ENCODE results near the gene GAD2.
A peak's percentile ranks its signal among the peaks of the same experiment; 100 is the strongest.

GAD2 gene

DNA sequence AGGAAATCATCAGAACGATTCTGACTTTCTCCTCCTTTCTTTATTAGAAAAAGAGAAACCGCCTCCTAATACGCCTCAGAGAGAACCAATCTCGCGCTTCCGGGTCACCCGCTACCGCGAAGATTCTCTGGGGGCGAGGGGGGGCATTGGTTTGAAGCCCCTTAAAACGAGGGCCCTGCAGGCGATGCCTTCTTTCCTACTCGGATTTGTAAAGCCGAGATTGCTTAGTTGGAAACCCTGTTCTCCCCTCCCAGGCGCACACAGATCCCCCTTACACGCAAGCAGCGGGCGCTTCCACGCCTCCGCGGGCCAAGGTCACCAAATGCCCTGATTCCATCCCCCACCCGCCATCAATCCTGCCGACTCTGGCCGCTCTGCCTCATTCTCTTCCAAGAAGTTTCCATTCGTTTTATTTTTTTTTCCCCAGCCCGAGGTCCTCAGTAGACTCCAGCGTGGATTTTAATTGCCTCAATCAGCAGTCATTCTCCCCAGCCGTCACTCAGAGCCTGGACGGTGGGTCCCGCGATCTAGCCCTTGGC is 1.1 kb upstream of the GAD2 start (continued):
- TF ChIP-seq, protein P1, sequence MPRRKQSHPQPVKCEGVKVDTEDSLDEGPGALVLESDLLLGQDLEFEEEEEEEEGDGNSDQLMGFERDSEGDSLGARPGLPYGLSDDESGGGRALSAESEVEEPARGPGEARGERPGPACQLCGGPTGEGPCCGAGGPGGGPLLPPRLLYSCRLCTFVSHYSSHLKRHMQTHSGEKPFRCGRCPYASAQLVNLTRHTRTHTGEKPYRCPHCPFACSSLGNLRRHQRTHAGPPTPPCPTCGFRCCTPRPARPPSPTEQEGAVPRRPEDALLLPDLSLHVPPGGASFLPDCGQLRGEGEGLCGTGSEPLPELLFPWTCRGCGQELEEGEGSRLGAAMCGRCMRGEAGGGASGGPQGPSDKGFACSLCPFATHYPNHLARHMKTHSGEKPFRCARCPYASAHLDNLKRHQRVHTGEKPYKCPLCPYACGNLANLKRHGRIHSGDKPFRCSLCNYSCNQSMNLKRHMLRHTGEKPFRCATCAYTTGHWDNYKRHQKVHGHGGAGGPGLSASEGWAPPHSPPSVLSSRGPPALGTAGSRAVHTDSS (tag by site-specific recombination; IDR thresholded peaks at IDR 0.05): no peak
- no peak for TF ChIP-seq ZNF433 (tag by site-specific recombination; IDR thresholded peaks at IDR 0.05; ENCODE audit: low read depth)
- TF ChIP-seq ZNF664 (tag by site-specific recombination; IDR thresholded peaks at IDR 0.05): no peak
- no peak for TF ChIP-seq ZNF837 (tag by site-specific recombination; IDR thresholded peaks at IDR 0.05)
- TF ChIP-seq, protein P2, sequence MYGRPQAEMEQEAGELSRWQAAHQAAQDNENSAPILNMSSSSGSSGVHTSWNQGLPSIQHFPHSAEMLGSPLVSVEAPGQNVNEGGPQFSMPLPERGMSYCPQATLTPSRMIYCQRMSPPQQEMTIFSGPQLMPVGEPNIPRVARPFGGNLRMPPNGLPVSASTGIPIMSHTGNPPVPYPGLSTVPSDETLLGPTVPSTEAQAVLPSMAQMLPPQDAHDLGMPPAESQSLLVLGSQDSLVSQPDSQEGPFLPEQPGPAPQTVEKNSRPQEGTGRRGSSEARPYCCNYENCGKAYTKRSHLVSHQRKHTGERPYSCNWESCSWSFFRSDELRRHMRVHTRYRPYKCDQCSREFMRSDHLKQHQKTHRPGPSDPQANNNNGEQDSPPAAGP (tag by site-specific recombination; IDR thresholded peaks at IDR 0.05): no peak
- TF ChIP-seq ZNF175 (tag by site-specific recombination; IDR thresholded peaks at IDR 0.05): no peak
- no peak for TF ChIP-seq ZNF514 (tag by site-specific recombination; IDR thresholded peaks at IDR 0.05)
- no peak for TF ChIP-seq ZFP41 (tag by site-specific recombination; IDR thresholded peaks at IDR 0.05; ENCODE audit: borderline replicate concordance)
- TF ChIP-seq ZNF311 (tag by site-specific recombination; IDR thresholded peaks at IDR 0.05; ENCODE audit: borderline replicate concordance): no peak
- no peak for TF ChIP-seq HOXA7 (CRISPR knock-in tag; IDR thresholded peaks at IDR 0.05; ENCODE audit: borderline replicate concordance)

DNA sequence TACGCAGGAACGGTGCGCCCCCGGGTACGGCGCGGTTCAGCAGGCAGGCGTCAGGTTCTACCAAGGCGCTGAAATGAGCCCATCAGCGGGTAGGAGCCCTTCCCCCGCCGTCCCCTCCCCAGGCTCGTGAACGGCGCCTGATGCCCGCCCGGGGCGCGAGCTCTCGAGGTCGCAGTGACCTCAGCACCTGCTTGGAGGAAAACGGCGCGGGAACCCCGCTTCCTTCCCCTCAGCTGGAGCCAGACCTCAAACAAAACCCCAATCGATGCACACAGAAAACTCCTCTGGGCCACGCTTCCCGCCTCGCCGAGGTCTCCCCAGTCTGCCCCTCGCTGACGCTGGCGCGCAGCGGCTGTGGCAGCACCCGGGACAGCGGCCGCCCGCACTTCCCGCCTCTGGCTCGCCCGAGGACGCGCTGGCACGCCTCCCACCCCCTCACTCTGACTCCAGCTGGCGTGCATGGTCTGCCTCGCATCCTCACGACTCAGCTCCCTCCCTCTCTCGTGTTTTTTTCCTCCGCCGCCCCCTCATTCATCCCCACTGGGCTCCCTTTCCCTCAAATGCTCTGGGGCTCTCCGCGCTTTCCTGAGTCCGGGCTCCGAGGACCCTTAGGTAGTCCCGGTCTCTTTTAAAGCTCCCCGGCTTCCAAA is 514 bp upstream of the GAD2 start:
- ChIA-PET POLR2A (no interaction called here), CTCF (interaction anchor here (0.7 kb wide), 1 partner anchor 27 kb away, joined by 5 read pairs; no protein-coding TSS in a partner anchor)
- no peaks in the 10 kb centered on the region for H3K36me3 ChIP-seq (ENCODE audit: control insufficient read depth in 2 of 2, insufficient read depth in 1 of 2, low read length in 2 of 2)
- H3K27ac ChIP-seq (ENCODE audit: extremely low read depth, low read depth, low read length): no peak overlapping the region
- H3K9me3 ChIP-seq (ENCODE audit: control insufficient read depth, insufficient read depth, low read depth, low read length): no peaks in the 10 kb centered on the region
- peak overlapping the region; percentile 23 for H3K4me3 ChIP-seq (ENCODE audit: low read depth, low read length)
- peaks cover 6% of the 10 kb centered on the region; the same call in 1 of the 2 replicates for H3K4me1 ChIP-seq (ENCODE audit: control insufficient read depth, insufficient read depth, low read length)
- no peak for TF ChIP-seq ZNF416 (tag by site-specific recombination; IDR thresholded peaks at IDR 0.05)
- TF ChIP-seq, protein P2 (tag by site-specific recombination; IDR thresholded peaks at IDR 0.05): 0 out of 2 replicates have a peak, but pooled peaks have one; percentile 15
- TF ChIP-seq, protein P3, sequence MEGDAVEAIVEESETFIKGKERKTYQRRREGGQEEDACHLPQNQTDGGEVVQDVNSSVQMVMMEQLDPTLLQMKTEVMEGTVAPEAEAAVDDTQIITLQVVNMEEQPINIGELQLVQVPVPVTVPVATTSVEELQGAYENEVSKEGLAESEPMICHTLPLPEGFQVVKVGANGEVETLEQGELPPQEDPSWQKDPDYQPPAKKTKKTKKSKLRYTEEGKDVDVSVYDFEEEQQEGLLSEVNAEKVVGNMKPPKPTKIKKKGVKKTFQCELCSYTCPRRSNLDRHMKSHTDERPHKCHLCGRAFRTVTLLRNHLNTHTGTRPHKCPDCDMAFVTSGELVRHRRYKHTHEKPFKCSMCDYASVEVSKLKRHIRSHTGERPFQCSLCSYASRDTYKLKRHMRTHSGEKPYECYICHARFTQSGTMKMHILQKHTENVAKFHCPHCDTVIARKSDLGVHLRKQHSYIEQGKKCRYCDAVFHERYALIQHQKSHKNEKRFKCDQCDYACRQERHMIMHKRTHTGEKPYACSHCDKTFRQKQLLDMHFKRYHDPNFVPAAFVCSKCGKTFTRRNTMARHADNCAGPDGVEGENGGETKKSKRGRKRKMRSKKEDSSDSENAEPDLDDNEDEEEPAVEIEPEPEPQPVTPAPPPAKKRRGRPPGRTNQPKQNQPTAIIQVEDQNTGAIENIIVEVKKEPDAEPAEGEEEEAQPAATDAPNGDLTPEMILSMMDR (tag by site-specific recombination; IDR thresholded peaks at IDR 0.05): no peak
- TF ChIP-seq ZNF311 (tag by site-specific recombination; IDR thresholded peaks at IDR 0.05; ENCODE audit: borderline replicate concordance): no peak
- TF ChIP-seq ZNF248 (tag by site-specific recombination; IDR thresholded peaks at IDR 0.05): no peak
- TF ChIP-seq ZNF354C (tag by site-specific recombination; IDR thresholded peaks at IDR 0.05; ENCODE audit: borderline replicate concordance, low read depth): no peak
- TF ChIP-seq ZNF488 (tag by site-specific recombination; IDR thresholded peaks at IDR 0.05): no peak
- TF ChIP-seq ZNF600 (tag by site-specific recombination; IDR thresholded peaks at IDR 0.05): peak; percentile 48; the same call in 1 of the 2 replicates
- TF ChIP-seq ZSCAN5A (tag by site-specific recombination; IDR thresholded peaks at IDR 0.05): no peak
- TF ChIP-seq ZBTB8A (tag by site-specific recombination; IDR thresholded peaks at IDR 0.05): peak; percentile 54; the same call in 1 of the 2 replicates
- TF ChIP-seq BCL6B (tag by site-specific recombination; IDR thresholded peaks at IDR 0.05): no peak
- TF ChIP-seq MEIS1 (CRISPR knock-in tag; IDR thresholded peaks at IDR 0.05; ENCODE audit: borderline replicate concordance): no peak
- no peak for TF ChIP-seq MYNN (tag by site-specific recombination; IDR thresholded peaks at IDR 0.05; ENCODE audit: borderline replicate concordance)
- peak; percentile 19; the same call in 1 of the 2 replicates for TF ChIP-seq GLIS1 (tag by site-specific recombination; IDR thresholded peaks at IDR 0.05)
- 0 out of 2 replicates have a peak, but pooled peaks have one; percentile 18 for TF ChIP-seq ZFP69B (tag by site-specific recombination; IDR thresholded peaks at IDR 0.05)
- no peak for TF ChIP-seq ZNF785 (tag by site-specific recombination; IDR thresholded peaks at IDR 0.05)
- TF ChIP-seq ZNF18 (tag by site-specific recombination; IDR thresholded peaks at IDR 0.05): no peak

Data from HEK293 (cell line).